GM18517 (cell line): ENCODE results near the gene PSEN1.

ENCODE experiments used
- ATAC-seq: cut with Tn5 transposase; IDR thresholded peaks from one replicate; pipeline ENCODE4 v1.9.1; 2021; ENCODE audit warnings: mild to moderate bottlenecking, moderate library complexity; ENCODE audit not compliant: unreplicated experiment

The PSEN1 gene

DNA sequence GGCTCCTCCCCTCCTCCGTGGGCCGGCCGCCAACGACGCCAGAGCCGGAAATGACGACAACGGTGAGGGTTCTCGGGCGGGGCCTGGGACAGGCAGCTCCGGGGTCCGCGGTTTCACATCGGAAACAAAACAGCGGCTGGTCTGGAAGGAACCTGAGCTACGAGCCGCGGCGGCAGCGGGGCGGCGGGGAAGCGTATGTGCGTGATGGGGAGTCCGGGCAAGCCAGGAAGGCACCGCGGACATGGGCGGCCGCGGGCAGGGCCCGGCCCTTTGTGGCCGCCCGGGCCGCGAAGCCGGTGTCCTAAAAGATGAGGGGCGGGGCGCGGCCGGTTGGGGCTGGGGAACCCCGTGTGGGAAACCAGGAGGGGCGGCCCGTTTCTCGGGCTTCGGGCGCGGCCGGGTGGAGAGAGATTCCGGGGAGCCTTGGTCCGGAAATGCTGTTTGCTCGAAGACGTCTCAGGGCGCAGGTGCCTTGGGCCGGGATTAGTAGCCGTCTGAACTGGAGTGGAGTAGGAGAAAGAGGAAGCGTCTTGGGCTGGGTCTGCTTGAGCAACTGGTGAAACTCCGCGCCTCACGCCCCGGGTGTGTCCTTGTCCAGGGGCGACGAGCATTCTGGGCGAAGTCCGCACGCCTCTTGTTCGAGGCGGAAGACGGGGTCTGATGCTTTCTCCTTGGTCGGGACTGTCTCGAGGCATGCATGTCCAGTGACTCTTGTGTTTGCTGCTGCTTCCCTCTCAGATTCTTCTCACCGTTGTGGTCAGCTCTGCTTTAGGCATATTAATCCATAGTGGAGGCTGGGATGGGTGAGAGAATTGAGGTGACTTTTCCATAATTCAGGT is at the start of gene PSEN1:
PSEN1 (plus strand) TSS at position 121 of the 839 bp plus-strand sequence. CDS start 11,513 bp downstream, outside the sequence.
- ATAC-seq = peak; percentile 78

DNA sequence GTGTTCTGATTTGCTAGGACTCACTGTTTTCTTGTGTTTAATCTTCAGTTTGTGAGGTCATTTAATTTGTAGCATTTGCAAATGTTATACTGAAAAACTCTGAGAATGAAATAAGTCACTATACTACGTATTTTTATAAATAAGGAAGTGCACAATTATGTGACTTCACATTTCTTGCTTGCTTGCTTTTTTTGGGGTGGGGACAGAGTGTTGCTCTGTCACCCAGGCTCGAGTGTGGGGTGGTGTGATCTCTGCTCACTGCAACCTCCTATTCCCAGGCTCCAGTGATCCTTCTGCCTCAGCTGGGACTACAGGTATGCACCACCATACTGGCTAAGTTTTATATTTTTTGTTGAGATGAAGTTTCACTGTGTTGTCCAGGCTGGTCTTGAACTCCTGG is 45.3 kb upstream of the PSEN1 start:
- no peak for ATAC-seq

GRCh38 chr14:73097421-73097820 is 38.9 kb upstream of the PSEN1 start:
- no peak for ATAC-seq

- no peak for ATAC-seq
Observed at GRCh38 chr14:73100334-73100733, 36.0 kb upstream of the PSEN1 start.

- ATAC-seq = no peak
Observed at GRCh38 chr14:73102806-73103497, 33.4 kb upstream of the PSEN1 start.

DNA sequence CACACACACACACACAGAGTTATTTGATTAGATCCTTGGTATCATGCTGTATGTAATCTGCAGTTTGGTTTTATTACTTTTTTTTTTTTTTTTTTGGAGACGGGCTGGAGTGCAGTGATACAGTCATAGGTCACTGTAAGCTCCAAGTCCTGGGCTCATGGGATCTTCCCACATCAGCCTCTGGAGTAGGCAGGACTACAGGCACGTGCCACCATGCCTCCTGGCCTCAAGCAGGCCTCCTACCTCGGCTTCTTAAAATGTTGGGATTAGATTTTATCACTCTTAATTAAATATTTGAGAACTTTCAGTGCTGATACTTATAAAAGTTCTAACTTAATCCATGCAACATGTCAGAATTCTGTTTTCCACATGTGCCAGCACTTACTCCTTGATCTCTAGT is 31.3 kb upstream of the PSEN1 start:
- ATAC-seq = no peak

DNA sequence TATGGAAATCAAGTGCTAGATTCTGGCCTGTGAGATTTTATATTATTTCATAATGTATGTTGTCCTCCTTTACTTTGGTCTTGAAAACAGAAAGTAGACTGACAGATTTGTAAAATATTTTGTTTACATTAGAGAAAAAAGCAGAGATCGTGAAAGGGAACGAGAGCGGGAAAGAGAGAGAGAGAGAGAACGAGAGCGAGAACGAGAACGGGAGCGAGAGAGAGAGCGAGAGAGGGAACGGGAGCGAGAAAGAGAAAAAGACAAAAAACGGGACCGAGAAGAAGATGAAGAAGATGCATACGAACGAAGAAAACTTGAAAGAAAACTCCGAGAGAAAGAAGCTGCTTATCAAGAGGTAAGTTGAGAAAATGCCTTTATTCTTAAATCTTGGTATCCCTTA is 30.6 kb upstream of the PSEN1 start:
- no peak for ATAC-seq

GRCh38 chr14:73116079-73116665 is 20.1 kb upstream of the PSEN1 start:
- no peak for ATAC-seq

- ATAC-seq = no peak
Observed at GRCh38 chr14:73124180-73124894, 12.0 kb upstream of the PSEN1 start.

- ATAC-seq = no peak
Observed at GRCh38 chr14:73125169-73125588, 11.1 kb upstream of the PSEN1 start.

DNA sequence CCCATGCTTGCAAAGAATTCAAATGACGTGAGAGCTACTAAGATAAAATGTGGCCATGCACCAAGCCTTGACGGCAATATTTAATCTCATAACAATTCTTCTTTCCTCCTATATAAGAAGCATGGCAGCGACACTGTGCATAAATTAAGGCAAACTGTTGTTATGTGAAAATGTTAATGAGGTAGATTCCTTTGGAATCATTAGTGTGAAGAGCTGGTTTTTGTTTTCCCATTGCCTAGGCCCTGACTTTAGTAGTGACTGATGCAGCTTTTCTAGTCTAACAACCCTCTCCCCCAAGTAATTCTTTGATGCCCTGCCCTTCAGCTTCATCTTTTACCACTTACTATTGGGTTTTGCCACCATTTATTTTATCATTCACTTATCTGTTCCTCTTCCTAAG is 10.6 kb upstream of the PSEN1 start:
- ATAC-seq = no peak

DNA sequence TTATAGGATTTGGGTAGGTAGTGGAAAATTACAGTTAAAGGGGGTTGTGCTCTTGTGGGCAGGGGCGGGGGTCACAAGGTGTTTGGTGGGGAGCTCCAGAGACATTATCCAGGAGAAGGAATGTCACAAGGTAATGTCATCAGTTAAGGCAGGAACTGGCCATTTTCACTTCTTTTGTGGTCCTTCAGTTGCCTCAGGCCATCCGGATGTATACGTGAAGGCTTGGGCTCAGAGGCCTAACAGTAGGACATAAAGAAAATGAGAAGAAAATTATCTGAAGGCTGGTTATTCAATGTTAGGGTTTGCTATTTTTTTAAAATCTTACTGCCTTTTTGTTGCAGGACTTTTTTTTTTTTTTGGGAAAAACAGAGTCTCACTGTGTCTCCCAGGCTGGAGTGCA is 2.5 kb upstream of the PSEN1 start:
- no peak for ATAC-seq

DNA sequence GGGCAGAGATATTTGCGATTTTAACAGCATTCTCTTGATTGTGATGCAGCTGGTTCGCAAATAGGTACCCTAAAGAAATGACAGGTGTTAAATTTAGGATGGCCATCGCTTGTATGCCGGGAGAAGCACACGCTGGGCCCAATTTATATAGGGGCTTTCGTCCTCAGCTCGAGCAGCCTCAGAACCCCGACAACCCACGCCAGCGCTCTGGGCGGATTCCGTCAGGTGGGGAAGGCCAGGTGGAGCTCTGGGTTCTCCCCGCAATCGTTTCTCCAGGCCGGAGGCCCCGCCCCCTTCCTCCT is 271 bp upstream of the PSEN1 start:
- no peak for ATAC-seq

- no peak for ATAC-seq
Observed at GRCh38 chr14:73140811-73141323, 4.6 kb downstream of the PSEN1 start.

DNA sequence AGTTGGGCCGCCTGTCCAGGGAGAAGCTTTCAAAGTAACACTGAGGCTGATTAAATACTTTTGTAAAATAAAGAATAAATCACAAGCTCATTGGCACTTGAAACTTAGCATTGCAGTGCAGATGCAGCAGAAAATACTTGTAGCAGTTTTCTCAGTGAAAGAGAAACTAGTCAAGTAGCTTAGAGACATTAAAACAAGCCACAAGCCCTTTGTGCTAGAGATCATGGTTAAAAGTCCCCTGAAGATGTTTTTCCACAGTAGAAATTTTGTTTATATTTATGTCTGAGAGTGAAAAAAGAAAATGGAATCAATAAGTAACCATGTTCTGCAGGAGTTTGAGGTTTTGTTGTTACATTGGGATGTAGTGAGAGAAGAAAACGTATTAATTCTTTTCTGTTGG is 5.9 kb downstream of the PSEN1 start:
- ATAC-seq = no peak

GRCh38 chr14:73143003-73143402 is 6.7 kb downstream of the PSEN1 start:
- no peak for ATAC-seq

GRCh38 chr14:73143617-73144016 is 7.3 kb downstream of the PSEN1 start:
- no peak for ATAC-seq

DNA sequence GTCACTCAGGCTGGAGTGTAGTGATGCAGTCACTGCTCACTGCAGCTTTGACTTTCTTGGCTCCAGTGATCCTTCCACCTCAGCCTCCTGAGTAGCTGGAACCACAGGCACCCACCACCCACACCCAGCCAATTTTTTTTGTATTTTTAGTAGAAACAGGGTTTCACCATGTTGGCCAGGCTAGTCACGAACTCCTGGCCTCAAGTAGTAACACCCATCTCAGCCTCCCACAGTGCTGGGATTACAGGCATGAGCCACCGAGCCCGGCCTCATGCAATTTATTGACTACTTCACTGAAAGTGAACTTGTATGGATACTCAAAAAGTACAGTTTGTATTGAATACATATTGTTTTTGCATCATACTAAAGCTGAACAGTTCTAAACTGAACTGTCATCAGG is 9.1 kb downstream of the PSEN1 start:
- no peak for ATAC-seq

DNA sequence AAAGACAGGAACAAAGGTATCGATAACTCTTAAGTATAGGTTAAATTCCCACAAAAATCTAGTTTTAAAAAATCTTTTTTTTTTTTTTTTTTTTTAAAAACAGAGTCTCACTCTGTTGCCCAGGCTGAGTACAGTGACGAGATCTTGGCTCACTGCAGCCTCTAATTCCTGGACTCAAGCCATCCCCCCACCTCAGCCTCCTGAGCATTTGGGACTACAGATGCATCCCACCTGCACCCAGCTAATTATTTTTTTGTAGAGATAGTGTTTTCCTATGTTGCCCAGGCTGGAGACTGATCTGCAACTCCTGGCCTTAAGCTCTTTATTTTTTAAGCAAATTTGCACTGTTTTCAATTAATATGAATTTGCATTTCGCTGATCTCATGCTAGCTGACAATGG is 9.8 kb downstream of the PSEN1 start:
- ATAC-seq = no peak

DNA sequence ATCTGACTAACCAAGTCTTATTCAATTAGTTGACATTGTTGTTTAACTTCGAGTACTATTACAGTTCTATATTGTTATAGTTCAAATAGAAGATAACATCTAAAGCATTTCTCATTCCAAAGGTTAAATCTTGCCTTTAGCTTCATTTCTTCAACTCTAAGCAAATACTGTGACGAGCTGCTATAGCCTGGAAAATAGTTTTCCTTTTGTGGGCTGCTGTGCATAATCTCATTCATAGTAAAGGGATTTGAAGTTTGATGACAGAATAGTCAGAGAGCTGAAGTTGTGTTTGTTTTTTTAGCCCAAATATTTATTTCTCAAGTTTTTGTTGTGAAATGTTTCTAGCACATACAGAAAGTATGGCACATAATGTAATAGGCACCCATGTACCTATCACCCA is 13.4 kb downstream of the PSEN1 start:
- no peak for ATAC-seq

GRCh38 chr14:73153272-73153671 is 17.0 kb downstream of the PSEN1 start:
- no peak for ATAC-seq
